WTC11 (cell line): Measurements from ENCODE around the gene JAZF1. TPM values are rescaled to one million over a fixed set of nuclear protein-coding genes. Genes with fewer than 3 reads are reported as not detected.

Source experiments
- ATAC-seq: fragments of 200-7000 bp; cut with Tn5 transposase; 2 replicates; pipeline ENCODE4 v1.10.0; 2021; ENCODE audit warnings: mild to moderate bottlenecking, moderate library complexity
- CTCF ChIA-PET: fragments of 300-600 bp; sonication (Branson Sonifier 250); formaldehyde crosslinking; loops from one replicate; lab custom pipeline; 2021; ENCODE audit warnings: antibody characterized with exemption; lab: Charles Lee
- POLR2A ChIA-PET: fragments of 350-600 bp; sonication (Branson Sonifier 250); formaldehyde crosslinking; loops from one replicate; lab custom pipeline; 2021; ENCODE audit warnings: antibody characterized with exemption; lab: Charles Lee
- DNase-seq: peaks from one replicate; pipeline ENCODE4 v3.0.0; 2021; ENCODE audit warnings: low spot score
- H3K27ac Mint-ChIP-seq: 2 replicates; pipeline ENCODE4 v1.8.0; 2021; ENCODE audit warnings: mixed read lengths
- H3K27me3 Mint-ChIP-seq: 2 replicates; pipeline ENCODE4 v1.8.0; 2021; ENCODE audit warnings: low read depth, mild to moderate bottlenecking, moderate library complexity, mixed read lengths
- H3K36me3 Mint-ChIP-seq: 2 replicates; pipeline ENCODE4 v1.8.0; 2021; ENCODE audit warnings: mixed read lengths
- H3K4me1 Mint-ChIP-seq: 2 replicates; pipeline ENCODE4 v1.8.0; 2022; ENCODE audit warnings: mixed read lengths
- H3K4me3 Mint-ChIP-seq: 2 replicates; pipeline ENCODE4 v1.8.0; 2021; ENCODE audit warnings: mild to moderate bottlenecking, moderate library complexity, mixed read lengths
- H3K9me3 Mint-ChIP-seq: 2 replicates; pipeline ENCODE4 v1.8.0; 2021; ENCODE audit warnings: mixed read lengths
- AR ChIP-seq: fragments of 250-450 bp; sonication (Bioruptor Pico); IDR thresholded peaks from 2 replicates; pipeline ENCODE4 v1.9.0; 2021; ENCODE audit warnings: mild to moderate bottlenecking
- ATF2 ChIP-seq: sonication (generic); formaldehyde crosslinking; IDR thresholded peaks from 2 replicates; pipeline ENCODE4 v1.8.1; 2022; ENCODE audit warnings: low read depth, missing genetic modification reagents, borderline replicate concordance
- E2F4 ChIP-seq: sonication (generic); formaldehyde crosslinking; IDR thresholded peaks from 2 replicates; pipeline ENCODE4 v1.8.1; 2022; ENCODE audit warnings: low read depth, mild to moderate bottlenecking, moderate library complexity, missing genetic modification reagents, borderline replicate concordance
- ERG ChIP-seq: fragments of 250-450 bp; sonication (Bioruptor Pico); IDR thresholded peaks from 2 replicates; pipeline ENCODE4 v1.8.0; 2021; ENCODE audit warnings: mild to moderate bottlenecking
- ETV6 ChIP-seq: sonication (generic); formaldehyde crosslinking; IDR thresholded peaks from 2 replicates; pipeline ENCODE4 v1.8.1; 2022; ENCODE audit warnings: mild to moderate bottlenecking, missing genetic modification reagents
- SOX15 ChIP-seq: fragments of 250-450 bp; sonication (Bioruptor Pico); IDR thresholded peaks from 2 replicates; pipeline ENCODE4 v1.9.0; 2021; ENCODE audit warnings: mild to moderate bottlenecking
- TCF7 ChIP-seq: sonication (generic); formaldehyde crosslinking; IDR thresholded peaks from 2 replicates; pipeline ENCODE4 v1.8.0; 2022; ENCODE audit warnings: mild to moderate bottlenecking, low read depth, missing genetic modification reagents, moderate library complexity
- TEAD4 ChIP-seq: sonication (generic); formaldehyde crosslinking; IDR thresholded peaks from 2 replicates; pipeline ENCODE4 v1.8.0; 2022; ENCODE audit warnings: mild to moderate bottlenecking, missing genetic modification reagents
- ZNF121 ChIP-seq: sonication (generic); formaldehyde crosslinking; IDR thresholded peaks from 2 replicates; pipeline ENCODE4 v1.8.0; 2023; ENCODE audit warnings: missing genetic modification reagents
- ZNF281 ChIP-seq: sonication (generic); formaldehyde crosslinking; IDR thresholded peaks from 2 replicates; pipeline ENCODE4 v1.8.0; 2023; ENCODE audit warnings: mild to moderate bottlenecking, missing genetic modification reagents
- ZNF396 ChIP-seq: fragments of 250-450 bp; sonication (Bioruptor Pico); IDR thresholded peaks from 2 replicates; pipeline ENCODE4 v1.8.0; 2021; ENCODE audit warnings: mild to moderate bottlenecking, moderate library complexity, borderline replicate concordance
- ZNF423 ChIP-seq: fragments of 250-450 bp; sonication (Bioruptor Pico); IDR thresholded peaks from 2 replicates; pipeline ENCODE4 v2.1.2; 2022; ENCODE audit warnings: mild to moderate bottlenecking, moderate library complexity
- total RNA-seq: library from RNA; stranded (reverse); gene quantifications from 3 replicates; pipeline ENCODE4 v1.2.3, GENCODE V29; 2021
- TF ChIP-seq, protein P1 (sequence below): sonication (generic); formaldehyde crosslinking; IDR thresholded peaks from 2 replicates; pipeline ENCODE4 v1.8.1; 2022; ENCODE audit warnings: mild to moderate bottlenecking, moderate library complexity, missing genetic modification reagents
- TF ChIP-seq, protein P2 (sequence below): sonication (generic); formaldehyde crosslinking; IDR thresholded peaks from 2 replicates; pipeline ENCODE4 v1.8.1; 2023; ENCODE audit warnings: mild to moderate bottlenecking, missing genetic modification reagents
- TF ChIP-seq, protein P3 (sequence below): fragments of 250-450 bp; sonication (Bioruptor Pico); conservative IDR thresholded peaks from 2 replicates; pipeline ENCODE4 v1.9.0; 2021; ENCODE audit warnings: mild to moderate bottlenecking

The JAZF1 gene
- total RNA-seq, 1 experiment from 2014 or later = 19.0 TPM

GRCh38 chr7:27871866-27872265 lies 308.7 kb downstream of the JAZF1 start:
- no peaks in the 10 kb centered on the region for H3K9me3 Mint-ChIP-seq
- TF ChIP-seq, protein P1, sequence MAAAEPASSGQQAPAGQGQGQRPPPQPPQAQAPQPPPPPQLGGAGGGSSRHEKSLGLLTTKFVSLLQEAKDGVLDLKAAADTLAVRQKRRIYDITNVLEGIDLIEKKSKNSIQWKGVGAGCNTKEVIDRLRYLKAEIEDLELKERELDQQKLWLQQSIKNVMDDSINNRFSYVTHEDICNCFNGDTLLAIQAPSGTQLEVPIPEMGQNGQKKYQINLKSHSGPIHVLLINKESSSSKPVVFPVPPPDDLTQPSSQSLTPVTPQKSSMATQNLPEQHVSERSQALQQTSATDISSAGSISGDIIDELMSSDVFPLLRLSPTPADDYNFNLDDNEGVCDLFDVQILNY (CRISPR knock-in tag) = no peak
- TF ChIP-seq ATF2 (CRISPR knock-in tag) (no peak), ZNF121 (CRISPR knock-in tag) (no peak), E2F4 (no peak), ETV6 (CRISPR knock-in tag) (no peak), ZNF281 (CRISPR knock-in tag) (no peak), SOX15 (CRISPR knock-in tag) (no peak), TEAD4 (no peak), ZNF396 (CRISPR knock-in tag) (no peak), ZNF423 (CRISPR knock-in tag) (no peak), AR (no peak), ERG (no peak), TCF7 (CRISPR knock-in tag) (no peak)
- TF ChIP-seq, protein P2, sequence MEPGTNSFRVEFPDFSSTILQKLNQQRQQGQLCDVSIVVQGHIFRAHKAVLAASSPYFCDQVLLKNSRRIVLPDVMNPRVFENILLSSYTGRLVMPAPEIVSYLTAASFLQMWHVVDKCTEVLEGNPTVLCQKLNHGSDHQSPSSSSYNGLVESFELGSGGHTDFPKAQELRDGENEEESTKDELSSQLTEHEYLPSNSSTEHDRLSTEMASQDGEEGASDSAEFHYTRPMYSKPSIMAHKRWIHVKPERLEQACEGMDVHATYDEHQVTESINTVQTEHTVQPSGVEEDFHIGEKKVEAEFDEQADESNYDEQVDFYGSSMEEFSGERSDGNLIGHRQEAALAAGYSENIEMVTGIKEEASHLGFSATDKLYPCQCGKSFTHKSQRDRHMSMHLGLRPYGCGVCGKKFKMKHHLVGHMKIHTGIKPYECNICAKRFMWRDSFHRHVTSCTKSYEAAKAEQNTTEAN (CRISPR knock-in tag) = no peak
- TF ChIP-seq, protein P3, sequence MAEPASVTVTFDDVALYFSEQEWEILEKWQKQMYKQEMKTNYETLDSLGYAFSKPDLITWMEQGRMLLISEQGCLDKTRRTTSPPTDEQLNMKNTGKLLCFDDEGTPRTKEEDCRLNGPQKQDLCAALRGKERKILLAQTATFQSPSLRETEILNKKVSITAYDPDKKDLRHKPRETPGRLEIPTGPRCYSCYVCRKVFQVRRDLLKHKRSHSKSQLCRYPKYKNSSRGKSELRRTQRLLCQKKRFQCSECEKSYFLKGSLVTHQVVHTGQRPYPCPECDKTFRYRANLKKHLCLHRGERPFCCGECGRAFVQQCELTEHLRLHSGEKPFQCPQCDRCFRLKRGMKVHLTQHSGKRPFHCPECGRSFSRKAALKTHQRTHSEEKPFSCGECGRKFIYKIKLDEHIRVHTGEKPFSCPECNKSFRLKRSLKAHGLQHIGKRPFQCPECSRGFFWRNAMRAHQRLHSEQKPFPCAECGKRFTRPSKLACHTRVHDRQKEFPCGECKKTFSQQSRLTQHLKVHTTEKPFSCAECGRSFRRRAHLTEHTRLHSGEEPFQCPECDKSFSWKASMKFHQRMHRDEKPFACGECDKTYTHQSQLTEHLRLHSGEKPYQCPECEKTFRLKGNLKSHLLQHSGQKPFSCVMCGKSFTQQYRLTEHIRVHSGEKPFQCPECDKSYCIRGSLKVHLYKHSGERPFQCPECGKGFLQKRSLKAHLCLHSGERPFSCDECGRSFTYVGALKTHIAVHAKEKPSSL (CRISPR knock-in tag) = no peak
- TF ChIP-seq, all 79 proteins: peak for 0
- ATAC-seq = no peak
- no peak overlapping the region for H3K27ac Mint-ChIP-seq
- H3K27me3 Mint-ChIP-seq = no peaks in the 10 kb centered on the region
- no peak overlapping the region for H3K4me3 Mint-ChIP-seq
- H3K4me1 Mint-ChIP-seq = peaks cover 53% of the 10 kb centered on the region
- ChIA-PET CTCF (no interaction called here), POLR2A (no interaction called here)
- DNase-seq = no peak
- H3K36me3 Mint-ChIP-seq = no peaks in the 10 kb centered on the region
